Epidermal melanocyte (primary cell): ENCODE measurements around the gene NT5C1A.

Experiments
- DNase-seq: peaks from one replicate; pipeline ENCODE4 v3.0.0; 2011; ENCODE audit warnings: low spot score; ENCODE audit not compliant: insufficient read length

The NT5C1A gene

GRCh38 chr1:39609618-39610331 lies 62.1 kb downstream of the NT5C1A start:
- DNase-seq: no peak
